HFF-Myc (cell line): ENCODE measurements around the gene IL2RA.

ENCODE experiments used
- DNase-seq: peaks from one replicate; pipeline ENCODE4 v3.0.0-alpha.2; 2011; ENCODE audit warnings: low read depth; ENCODE audit errors: extremely low read depth
- H3K4me3 ChIP-seq: replicated peaks from 2 replicates; pipeline ENCODE4 v1.5.1; 2011; ENCODE audit warnings: low read depth, mild to moderate bottlenecking, control low read depth, low read length
- CTCF ChIP-seq: IDR thresholded peaks from 2 replicates; pipeline ENCODE4 v1.5.1; 2012; ENCODE audit warnings: mild to moderate bottlenecking, low read depth, low read length, control low read depth; ENCODE audit errors: missing control alignments

The IL2RA gene

GRCh38 chr10:6020826-6021225, 41.3 kb downstream of the IL2RA start:
- no peak overlapping the region for H3K4me3 ChIP-seq
- no peak for DNase-seq
- TF ChIP-seq CTCF = no peak

- no peak overlapping the region for H3K4me3 ChIP-seq
- no peak for DNase-seq
- TF ChIP-seq CTCF = no peak
Observed at GRCh38 chr10:6019796-6020195, 42.4 kb downstream of the IL2RA start.

GRCh38 chr10:6019010-6019782, 43.0 kb downstream of the IL2RA start:
- no peak for DNase-seq
- no peak for TF ChIP-seq CTCF
- no peak overlapping the region for H3K4me3 ChIP-seq

GRCh38 chr10:6018422-6018821, 43.7 kb downstream of the IL2RA start:
- no peak for DNase-seq
- no peak overlapping the region for H3K4me3 ChIP-seq
- no peak for TF ChIP-seq CTCF

GRCh38 chr10:6017781-6018354, 44.3 kb downstream of the IL2RA start:
- no peak for TF ChIP-seq CTCF
- DNase-seq = no peak

GRCh38 chr10:6014241-6014761, 47.9 kb downstream of the IL2RA start:
- peak; percentile 27 for DNase-seq

More at GRCh38 chr10:6017781-6018354, 44.3 kb downstream of the IL2RA start:
- H3K4me3 ChIP-seq = no peak overlapping the region

More at GRCh38 chr10:6014241-6014761, 47.9 kb downstream of the IL2RA start:
- TF ChIP-seq CTCF = peak; percentile 72
- no peak overlapping the region for H3K4me3 ChIP-seq
